ENCODE measurements around the gene IP6K1. TPM values are rescaled to one million over a fixed set of nuclear protein-coding genes. Genes with fewer than 3 reads are reported as not detected.
A peak's percentile ranks its signal among the peaks of the same experiment; 100 is the strongest.

IP6K1 gene
- total RNA-seq, 1 donor from 2014 or later, result 39.5 TPM

- Histone ChIP-seq H3K9me3 (no peaks in the 10 kb centered on the region), H3K27me3 (no peaks in the 10 kb centered on the region), H3K36me3 (peaks cover 67% of the 10 kb centered on the region), H3K4me3 (no peak overlapping the region), H3K4me1 (peaks cover 7% of the 10 kb centered on the region), H3K27ac (no peak overlapping the region)
- DNase-seq (no peak), ATAC-seq (no peak)
- intact Hi-C loops (cut with DNase I), result no loop called here
- TF ChIP-seq, protein P1, sequence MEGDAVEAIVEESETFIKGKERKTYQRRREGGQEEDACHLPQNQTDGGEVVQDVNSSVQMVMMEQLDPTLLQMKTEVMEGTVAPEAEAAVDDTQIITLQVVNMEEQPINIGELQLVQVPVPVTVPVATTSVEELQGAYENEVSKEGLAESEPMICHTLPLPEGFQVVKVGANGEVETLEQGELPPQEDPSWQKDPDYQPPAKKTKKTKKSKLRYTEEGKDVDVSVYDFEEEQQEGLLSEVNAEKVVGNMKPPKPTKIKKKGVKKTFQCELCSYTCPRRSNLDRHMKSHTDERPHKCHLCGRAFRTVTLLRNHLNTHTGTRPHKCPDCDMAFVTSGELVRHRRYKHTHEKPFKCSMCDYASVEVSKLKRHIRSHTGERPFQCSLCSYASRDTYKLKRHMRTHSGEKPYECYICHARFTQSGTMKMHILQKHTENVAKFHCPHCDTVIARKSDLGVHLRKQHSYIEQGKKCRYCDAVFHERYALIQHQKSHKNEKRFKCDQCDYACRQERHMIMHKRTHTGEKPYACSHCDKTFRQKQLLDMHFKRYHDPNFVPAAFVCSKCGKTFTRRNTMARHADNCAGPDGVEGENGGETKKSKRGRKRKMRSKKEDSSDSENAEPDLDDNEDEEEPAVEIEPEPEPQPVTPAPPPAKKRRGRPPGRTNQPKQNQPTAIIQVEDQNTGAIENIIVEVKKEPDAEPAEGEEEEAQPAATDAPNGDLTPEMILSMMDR (IDR thresholded peaks at IDR 0.05), result no peak
These were observed 48.2 kb downstream of the IP6K1 start for GRCh38 chr3:49738067-49738713.

DNA sequence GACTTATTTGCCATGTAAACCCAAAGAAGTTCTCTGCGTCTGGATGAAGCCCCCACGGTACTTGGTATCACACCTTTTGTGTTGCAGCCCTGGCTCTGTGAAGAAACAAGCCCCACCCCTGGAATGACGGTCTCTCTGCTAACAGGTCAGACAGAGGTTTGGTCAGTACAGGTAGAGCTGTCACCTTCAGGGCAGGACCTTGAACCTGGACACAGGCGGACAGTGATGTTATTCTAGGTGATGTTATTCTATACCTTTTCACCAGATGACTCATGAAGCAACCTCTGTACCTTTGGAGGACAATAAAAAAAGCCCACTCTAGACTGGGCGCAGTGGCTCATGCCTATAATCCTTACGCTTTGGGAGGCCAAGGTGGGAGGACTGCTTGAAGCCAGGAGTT is 51.6 kb downstream of the IP6K1 start:
- Histone ChIP-seq H3K4me1 (peaks cover 7% of the 10 kb centered on the region), H3K4me3 (no peak overlapping the region), H3K27me3 (no peaks in the 10 kb centered on the region), H3K27ac (no peak overlapping the region), H3K9me3 (no peaks in the 10 kb centered on the region), H3K36me3 (peaks cover 87% of the 10 kb centered on the region)
- DNase-seq, result no peak
- intact Hi-C loops (cut with DNase I), result no loop called here
- no peak for ATAC-seq
- TF ChIP-seq, protein P1 (IDR thresholded peaks at IDR 0.05), result no peak

DNA sequence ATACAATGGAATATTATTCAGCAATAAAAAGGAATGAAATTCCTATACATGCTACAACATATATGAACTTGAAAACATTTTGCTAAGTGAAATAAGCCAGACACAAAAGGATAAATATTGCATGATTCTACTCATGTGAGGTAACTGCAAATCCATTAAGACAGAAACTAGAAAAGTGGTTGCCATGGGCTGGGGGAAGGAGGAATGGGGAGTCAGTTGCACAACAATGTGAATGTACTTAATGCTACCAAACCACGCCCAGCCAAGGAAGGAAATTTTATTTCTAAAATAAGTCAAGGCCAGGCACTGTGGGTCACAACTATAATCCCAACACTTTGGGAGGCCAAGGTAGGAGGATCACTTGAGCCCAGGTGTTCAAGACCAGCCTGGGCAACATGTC is 52.8 kb downstream of the IP6K1 start:
- Histone ChIP-seq H3K4me1 (peaks cover 7% of the 10 kb centered on the region), H3K36me3 (peaks cover 86% of the 10 kb centered on the region), H3K9me3 (no peaks in the 10 kb centered on the region), H3K27me3 (no peaks in the 10 kb centered on the region), H3K27ac (no peak overlapping the region), H3K4me3 (no peak overlapping the region)
- DNase-seq, result no peak
- TF ChIP-seq, protein P1 (IDR thresholded peaks at IDR 0.05), result no peak
- peak; percentile 22 for ATAC-seq
- intact Hi-C loops (cut with DNase I), result no loop called here

DNA sequence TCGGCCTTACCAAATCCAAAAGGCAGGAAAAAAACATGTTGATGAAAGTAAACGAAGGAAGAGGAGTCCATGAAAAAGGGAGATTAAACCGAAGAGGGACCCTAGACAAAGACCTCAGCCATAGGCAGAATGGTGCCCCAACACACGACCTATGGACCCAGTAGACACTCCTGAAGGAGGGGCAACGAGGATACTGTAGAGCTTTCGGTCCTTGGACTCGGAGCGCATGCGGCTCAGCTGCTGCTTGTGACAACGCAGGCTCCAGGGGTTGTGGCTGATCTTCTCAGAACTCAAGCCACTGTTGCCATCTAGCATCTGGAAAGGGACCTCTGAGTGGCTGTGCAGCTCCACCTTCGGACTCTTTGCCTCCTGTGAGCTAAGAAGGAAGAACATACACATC is 53.7 kb downstream of the IP6K1 start:
- DNase-seq, result no peak
- H3K4me1 ChIP-seq, result peaks cover 7% of the 10 kb centered on the region
- H3K27ac ChIP-seq, result no peak overlapping the region
- no peak overlapping the region for H3K4me3 ChIP-seq
- no peaks in the 10 kb centered on the region for H3K27me3 ChIP-seq
- H3K36me3 ChIP-seq, result peaks cover 82% of the 10 kb centered on the region
- H3K9me3 ChIP-seq, result no peaks in the 10 kb centered on the region
- TF ChIP-seq, protein P1 (IDR thresholded peaks at IDR 0.05), result no peak
- ATAC-seq, result no peak
- intact Hi-C loops (cut with DNase I), result no loop called here

DNA sequence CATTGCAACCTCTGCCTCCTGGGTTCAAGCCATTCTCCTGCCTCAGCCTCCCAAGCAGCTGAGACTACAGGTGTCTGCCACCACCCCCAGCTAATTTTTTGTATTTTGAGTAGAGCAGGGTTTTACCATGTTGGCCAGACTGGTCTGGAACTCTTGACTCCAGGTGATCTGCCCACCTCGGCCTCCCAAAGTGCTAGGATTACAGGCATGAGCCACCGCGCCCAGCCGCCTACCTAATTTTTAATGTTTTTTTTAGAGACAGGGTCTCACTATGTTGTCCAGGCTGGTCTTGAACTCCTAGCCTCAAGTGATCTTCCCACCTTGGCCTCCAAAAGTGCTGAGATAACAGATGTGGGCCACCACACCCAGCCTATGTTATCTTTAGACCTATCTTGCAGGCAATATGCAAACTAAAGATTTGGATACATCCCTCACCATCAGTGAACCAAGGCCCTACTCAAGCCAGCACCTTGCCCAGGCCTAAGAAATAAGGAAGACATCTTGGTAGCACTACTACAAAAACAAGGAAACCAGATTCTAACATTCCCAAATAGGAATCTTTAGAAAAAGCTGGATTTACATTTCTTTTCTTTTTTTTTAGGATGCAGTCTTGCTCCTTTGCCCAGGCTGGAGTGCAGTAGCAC is 56.3 kb downstream of the IP6K1 start:
- Histone ChIP-seq H3K27ac (no peak overlapping the region), H3K27me3 (no peaks in the 10 kb centered on the region), H3K36me3 (peaks cover 71% of the 10 kb centered on the region), H3K9me3 (no peaks in the 10 kb centered on the region), H3K4me3 (no peak overlapping the region), H3K4me1 (peaks cover 7% of the 10 kb centered on the region)
- ATAC-seq, result no peak
- no peak for DNase-seq
- intact Hi-C loops (cut with DNase I), result no loop called here
- TF ChIP-seq, protein P1 (IDR thresholded peaks at IDR 0.05), result no peak

Measured in upper lobe of right lung (tissue), 1 donor.